ENCODE results near the gene SMIM35. TPM values are rescaled to one million over a fixed set of nuclear protein-coding genes. Genes with fewer than 3 reads are reported as not detected.

SMIM35 gene
- polyA plus RNA-seq, 1 donor = 0.46 TPM

DNA sequence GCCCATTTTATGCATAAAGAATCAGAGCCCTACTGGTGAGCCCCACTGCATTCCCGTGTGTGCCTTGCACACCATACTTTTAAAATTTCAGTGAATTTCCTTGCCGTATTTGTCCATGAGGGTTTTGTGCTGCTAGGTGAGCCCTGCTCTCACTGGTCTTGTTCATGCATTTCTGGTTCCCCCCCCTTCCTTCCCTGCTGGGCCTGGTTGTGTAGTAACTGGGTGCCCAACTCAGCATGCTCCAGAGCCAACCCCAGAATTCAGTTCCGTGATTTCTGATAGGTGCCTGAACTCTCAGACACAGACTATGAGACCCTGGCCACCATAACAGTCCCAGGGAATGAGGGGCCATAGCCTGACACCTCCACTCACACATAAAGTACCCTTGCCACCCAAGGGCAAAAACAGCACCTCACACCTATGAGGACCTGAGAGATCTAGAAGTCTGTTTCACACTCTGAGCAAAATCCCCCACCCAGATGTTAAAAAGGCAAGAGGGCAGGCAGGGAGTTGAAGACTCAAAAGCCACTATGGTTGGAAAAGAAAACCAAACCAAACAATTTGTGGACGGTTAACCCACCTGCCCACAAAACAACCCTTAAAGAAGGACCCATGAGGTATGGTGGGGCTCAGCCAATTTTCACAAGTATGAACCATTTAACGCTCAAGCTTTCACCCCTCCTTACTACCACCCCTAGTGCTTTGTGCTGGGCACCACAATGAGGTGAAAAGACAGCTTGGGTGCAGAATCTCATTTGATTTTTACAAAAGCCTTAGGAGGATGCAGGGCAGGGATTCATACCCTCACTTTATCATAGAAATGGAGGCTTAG lies 117.4 kb downstream of the SMIM35 start:
- Histone ChIP-seq H3K36me3 (ENCODE audit: control insufficient read depth, insufficient read depth, low read length) (no peaks in the 10 kb centered on the region), H3K4me3 (ENCODE audit: low read length) (no peak overlapping the region), H3K27ac (ENCODE audit: low read length) (no peak overlapping the region), H3K9me3 (ENCODE audit: control insufficient read depth, low read depth, low read length) (no peaks in the 10 kb centered on the region), H3K4me1 (ENCODE audit: control insufficient read depth, insufficient read depth, low read length) (peaks cover 9% of the 10 kb centered on the region), H3K27me3 (ENCODE audit: control insufficient read depth, insufficient read depth, low read length) (no peaks in the 10 kb centered on the region)
- WGBS (ENCODE audit: insufficient coverage, low lambda C conversion rate) = no CpG with 5 or more reads among the region's 5 CpGs
- DNase-seq = no peak

- Histone ChIP-seq H3K27me3 (ENCODE audit: control insufficient read depth, insufficient read depth, low read length) (no peaks in the 10 kb centered on the region), H3K4me3 (ENCODE audit: low read length) (no peak overlapping the region), H3K4me1 (ENCODE audit: control insufficient read depth, insufficient read depth, low read length) (no peaks in the 10 kb centered on the region), H3K27ac (ENCODE audit: low read length) (no peak overlapping the region), H3K36me3 (ENCODE audit: control insufficient read depth, insufficient read depth, low read length) (no peaks in the 10 kb centered on the region), H3K9me3 (ENCODE audit: control insufficient read depth, low read depth, low read length) (no peaks in the 10 kb centered on the region)
- no peak for DNase-seq
- no CpG with 5 or more reads among the region's 8 CpGs for WGBS (ENCODE audit: insufficient coverage, low lambda C conversion rate)
Measured at GRCh38 chr11:117966908-117967307, 119.9 kb downstream of the SMIM35 start.

DNA sequence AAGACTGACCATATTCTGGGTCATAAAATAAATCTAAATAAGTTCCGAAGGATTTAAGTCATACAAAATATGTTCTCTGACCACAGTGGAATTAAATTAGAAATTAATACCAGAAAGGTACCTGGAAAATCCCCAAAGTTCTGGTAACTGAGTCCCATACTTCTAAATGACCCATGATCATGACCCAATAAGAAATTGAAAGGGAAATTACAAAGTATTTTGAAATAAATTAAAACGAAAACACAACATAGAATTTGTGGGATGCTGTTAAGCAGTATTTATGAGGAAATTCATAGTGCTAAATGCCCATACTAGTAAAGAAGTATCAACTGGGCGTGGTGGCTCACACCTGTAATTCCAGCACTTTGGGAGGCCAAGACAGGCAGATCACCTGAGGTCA lies 123.9 kb downstream of the SMIM35 start:
- Histone ChIP-seq H3K4me1 (ENCODE audit: control insufficient read depth, insufficient read depth, low read length) (no peaks in the 10 kb centered on the region), H3K27me3 (ENCODE audit: control insufficient read depth, insufficient read depth, low read length) (no peaks in the 10 kb centered on the region), H3K27ac (ENCODE audit: low read length) (no peak overlapping the region), H3K36me3 (ENCODE audit: control insufficient read depth, insufficient read depth, low read length) (no peaks in the 10 kb centered on the region), H3K9me3 (ENCODE audit: control insufficient read depth, low read depth, low read length) (no peaks in the 10 kb centered on the region), H3K4me3 (ENCODE audit: low read length) (no peak overlapping the region)
- DNase-seq = no peak
- WGBS (ENCODE audit: insufficient coverage, low lambda C conversion rate) = 100% methylated on average over 2 of the region's 3 CpGs

- Histone ChIP-seq H3K36me3 (ENCODE audit: control insufficient read depth, insufficient read depth, low read length) (no peaks in the 10 kb centered on the region), H3K27ac (ENCODE audit: low read length) (no peak overlapping the region), H3K9me3 (ENCODE audit: control insufficient read depth, low read depth, low read length) (no peaks in the 10 kb centered on the region), H3K4me3 (ENCODE audit: low read length) (no peak overlapping the region), H3K27me3 (ENCODE audit: control insufficient read depth, insufficient read depth, low read length) (no peaks in the 10 kb centered on the region), H3K4me1 (ENCODE audit: control insufficient read depth, insufficient read depth, low read length) (no peaks in the 10 kb centered on the region)
- WGBS (ENCODE audit: insufficient coverage, low lambda C conversion rate) = 93% methylated on average over 6 of the region's 10 CpGs
- no peak for DNase-seq
Measured at GRCh38 chr11:117961896-117962295, 124.9 kb downstream of the SMIM35 start.

DNA sequence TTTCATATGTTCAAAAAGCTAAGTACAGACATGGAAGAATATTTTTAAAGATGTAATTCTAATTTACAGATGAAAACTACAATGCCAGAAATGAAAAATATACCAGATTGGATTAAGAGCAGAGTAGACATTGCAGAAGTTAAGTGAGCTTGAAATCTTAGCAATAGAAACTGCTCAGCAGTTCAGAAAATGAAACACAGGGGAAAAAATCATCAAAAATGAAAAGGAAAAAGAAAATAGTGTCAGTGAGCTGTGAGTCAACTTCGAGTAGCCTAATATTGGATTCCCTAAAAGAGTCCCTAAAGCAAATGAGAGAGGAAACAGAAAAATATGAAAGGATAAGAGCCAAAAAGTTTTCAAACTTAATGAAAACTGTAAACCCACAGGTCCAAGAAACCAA lies 126.4 kb downstream of the SMIM35 start:
- Histone ChIP-seq H3K36me3 (ENCODE audit: control insufficient read depth, insufficient read depth, low read length) (no peaks in the 10 kb centered on the region), H3K4me3 (ENCODE audit: low read length) (no peak overlapping the region), H3K27me3 (ENCODE audit: control insufficient read depth, insufficient read depth, low read length) (no peaks in the 10 kb centered on the region), H3K4me1 (ENCODE audit: control insufficient read depth, insufficient read depth, low read length) (no peaks in the 10 kb centered on the region), H3K9me3 (ENCODE audit: control insufficient read depth, low read depth, low read length) (no peaks in the 10 kb centered on the region), H3K27ac (ENCODE audit: low read length) (no peak overlapping the region)
- WGBS (ENCODE audit: insufficient coverage, low lambda C conversion rate) = 100% methylated on average over 1 of the region's 1 CpG
- DNase-seq = no peak

DNA sequence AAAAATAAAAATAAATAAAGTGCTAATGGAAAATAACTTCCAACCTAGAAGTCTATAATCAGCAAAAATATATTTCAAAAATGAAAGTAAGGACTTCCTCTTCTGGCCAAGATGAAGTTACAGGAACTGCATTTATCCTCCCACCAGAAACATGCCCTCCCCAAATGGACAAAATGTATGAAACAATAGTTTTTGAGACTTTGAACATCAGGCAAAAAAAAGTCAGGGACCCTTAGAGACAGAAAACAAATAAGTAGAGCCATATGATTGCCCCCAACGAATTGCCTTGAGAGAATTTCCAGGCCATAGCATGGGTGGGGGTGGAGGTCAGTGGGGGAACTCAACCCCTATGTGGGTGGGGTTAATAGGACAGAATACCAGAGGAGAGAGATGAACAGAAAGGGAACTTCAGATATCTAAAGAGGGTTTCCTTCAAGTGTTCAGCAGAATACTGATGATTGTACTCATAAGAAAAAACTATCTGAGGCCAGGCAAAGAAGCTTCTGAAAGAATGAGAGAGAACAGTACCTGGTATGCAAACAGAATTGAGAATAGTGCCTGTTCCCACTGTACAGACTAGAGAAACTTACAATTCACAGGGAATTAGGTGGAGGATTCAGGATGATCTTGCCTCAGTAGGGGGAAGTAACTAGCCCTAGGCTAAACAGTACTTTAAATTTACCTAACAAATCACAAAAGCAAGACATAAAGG lies 127.2 kb downstream of the SMIM35 start:
- no CpG with 5 or more reads among the region's 1 CpG for WGBS (ENCODE audit: insufficient coverage, low lambda C conversion rate)
- no peak overlapping the region for H3K4me3 ChIP-seq (ENCODE audit: low read length)
- no peak overlapping the region for H3K27ac ChIP-seq (ENCODE audit: low read length)
- H3K36me3 ChIP-seq (ENCODE audit: control insufficient read depth, insufficient read depth, low read length) = no peaks in the 10 kb centered on the region
- H3K4me1 ChIP-seq (ENCODE audit: control insufficient read depth, insufficient read depth, low read length) = no peaks in the 10 kb centered on the region
- no peaks in the 10 kb centered on the region for H3K9me3 ChIP-seq (ENCODE audit: control insufficient read depth, low read depth, low read length)
- H3K27me3 ChIP-seq (ENCODE audit: control insufficient read depth, insufficient read depth, low read length) = no peaks in the 10 kb centered on the region
- DNase-seq = no peak

GRCh38 chr11:117958949-117959348 lies 127.8 kb downstream of the SMIM35 start:
- no peaks in the 10 kb centered on the region for H3K27me3 ChIP-seq (ENCODE audit: control insufficient read depth, insufficient read depth, low read length)
- no peaks in the 10 kb centered on the region for H3K9me3 ChIP-seq (ENCODE audit: control insufficient read depth, low read depth, low read length)
- no peak for DNase-seq
- no peaks in the 10 kb centered on the region for H3K36me3 ChIP-seq (ENCODE audit: control insufficient read depth, insufficient read depth, low read length)
- H3K27ac ChIP-seq (ENCODE audit: low read length) = no peak overlapping the region
- no peak overlapping the region for H3K4me3 ChIP-seq (ENCODE audit: low read length)
- WGBS (ENCODE audit: insufficient coverage, low lambda C conversion rate) = 100% methylated on average over 1 of the region's 1 CpG
- H3K4me1 ChIP-seq (ENCODE audit: control insufficient read depth, insufficient read depth, low read length) = no peaks in the 10 kb centered on the region

Other genes with a start within 250 kb of the SMIM35 start
- gene FXYD6, start 210.3 kb downstream of the SMIM35 start, polyA plus RNA-seq = 78.3 TPM
- gene TMPRSS13, start 157.6 kb downstream of the SMIM35 start, polyA plus RNA-seq = 3.6 TPM
- 8.6 TPM for gene IL10RA, start 100.6 kb downstream of the SMIM35 start, polyA plus RNA-seq
- 62.6 TPM for gene TMPRSS4, start 9.9 kb downstream of the SMIM35 start, polyA plus RNA-seq
- 4.2 TPM for gene SCN4B, start 65.9 kb upstream of the SMIM35 start, polyA plus RNA-seq
- gene SCN2B, start 89.7 kb upstream of the SMIM35 start, polyA plus RNA-seq = 1.3 TPM
- 35.2 TPM for gene JAML, start 138.0 kb upstream of the SMIM35 start, polyA plus RNA-seq
- gene MPZL3, start 165.4 kb upstream of the SMIM35 start, polyA plus RNA-seq = 16.7 TPM
- 32.8 TPM for gene MPZL2, start 177.3 kb upstream of the SMIM35 start, polyA plus RNA-seq
- gene CD3E, start 217.8 kb upstream of the SMIM35 start, polyA plus RNA-seq = 9.1 TPM

Data from large intestine (tissue), 3 donors.